NCI-H2196 treated with DMSO at 0.1 percent for 48 hours (cell line): ENCODE data around the gene KRT16.
A peak's percentile ranks its signal among the peaks of the same experiment; 100 is the strongest.
"Not testable (repeated sequence)": the region's sequence is repeated elsewhere in the genome, so short reads cannot be mapped to it uniquely, and the experiment has no call there.

Experiments
- DNase-seq: peaks from one replicate; lab custom pipeline; 2025; ENCODE audit not compliant: unreplicated experiment; lab: John Stamatoyannopoulos, UW

Gene KRT16

DNA sequence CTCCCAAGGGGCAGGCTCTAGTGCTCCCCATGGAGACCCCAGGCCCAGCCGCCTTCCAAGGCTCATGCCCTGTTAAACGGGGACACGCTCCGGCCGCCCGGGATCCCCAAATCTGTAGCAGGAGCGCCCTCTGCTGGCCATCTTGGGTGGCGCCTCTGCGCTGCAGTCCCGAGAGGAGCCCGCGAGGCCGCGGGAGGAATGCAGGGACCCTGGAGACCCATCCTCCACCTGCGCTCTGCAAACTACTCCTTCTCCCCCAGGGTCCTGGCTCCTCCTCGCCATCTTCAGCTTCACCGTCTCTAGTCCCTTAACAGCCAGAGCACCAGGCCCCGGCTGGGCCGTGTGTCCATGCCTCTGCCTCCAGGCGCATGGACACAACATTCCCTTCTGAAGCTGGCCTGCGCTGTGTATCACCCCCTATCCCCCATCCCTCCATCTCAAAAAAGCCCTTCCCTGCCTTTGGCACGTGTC is 35.4 kb upstream of the KRT16 start:
- peak; percentile 4 for DNase-seq

GRCh38 chr17:41647038-41647813 is 34.7 kb upstream of the KRT16 start:
- DNase-seq: no peak

DNA sequence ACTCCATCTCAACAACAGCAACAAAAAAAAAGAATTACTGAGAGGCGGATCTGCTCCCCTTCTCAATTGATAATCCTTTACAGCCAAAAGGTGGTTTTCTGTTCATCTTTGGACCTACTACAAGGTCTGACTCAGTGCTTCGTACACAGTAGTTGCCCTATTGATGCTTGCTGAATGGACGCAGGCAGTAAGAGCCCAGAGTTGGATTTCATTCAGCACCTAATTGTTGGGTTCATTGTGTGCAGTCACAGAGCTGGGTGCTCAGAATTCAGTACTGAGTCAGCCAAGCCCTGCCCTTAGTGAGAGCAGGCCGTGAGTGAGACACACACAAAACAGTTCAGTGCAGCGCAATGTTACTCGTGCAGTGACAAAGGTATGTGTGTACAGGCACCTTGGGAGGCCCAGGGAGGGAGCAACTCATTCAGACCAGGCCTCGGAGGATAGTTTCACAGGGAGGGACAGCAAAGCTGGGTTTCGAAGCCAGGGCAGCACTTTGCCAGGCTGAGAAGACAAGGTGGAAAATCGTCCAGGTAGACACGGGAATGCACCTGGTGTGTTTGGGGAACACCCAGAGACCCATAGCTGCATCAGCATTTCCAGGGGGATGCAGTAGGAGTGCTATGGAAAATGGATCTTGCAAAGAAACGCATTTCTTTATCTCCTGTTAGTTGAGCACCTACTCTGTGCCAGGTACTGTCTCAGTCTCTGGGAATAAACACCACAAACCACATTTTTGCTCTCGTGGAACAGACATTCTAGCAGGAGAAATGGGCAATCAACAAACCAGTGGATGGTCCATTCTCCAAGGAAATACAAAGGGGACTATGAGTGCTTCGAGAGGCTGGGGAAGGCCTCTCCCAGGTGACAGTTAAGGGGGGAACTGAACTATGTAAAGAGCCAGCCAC is 29.9 kb upstream of the KRT16 start:
- DNase-seq: no peak

DNA sequence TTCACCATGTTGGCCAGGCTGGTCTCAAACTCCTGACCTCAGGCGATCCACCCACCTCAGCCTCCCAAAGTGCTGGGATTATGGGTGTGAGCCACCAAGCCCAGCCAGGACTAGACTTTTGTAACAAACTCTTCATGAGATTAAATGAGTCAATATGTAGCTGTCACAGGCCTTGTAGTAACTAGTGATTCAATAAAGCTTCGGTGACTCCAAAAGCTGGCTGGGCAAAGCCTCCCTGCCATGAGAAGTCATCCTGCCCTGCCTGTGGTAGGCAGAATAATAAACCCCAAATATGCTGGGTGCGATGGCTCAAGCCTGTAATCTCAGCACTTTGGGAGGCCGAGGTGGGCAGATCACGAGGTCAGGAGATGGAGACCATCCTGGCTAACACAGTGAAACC is 28.0 kb upstream of the KRT16 start:
- not testable (repeated sequence) for DNase-seq

GRCh38 chr17:41639492-41640473 is 27.2 kb upstream of the KRT16 start:
- no peak for DNase-seq

DNA sequence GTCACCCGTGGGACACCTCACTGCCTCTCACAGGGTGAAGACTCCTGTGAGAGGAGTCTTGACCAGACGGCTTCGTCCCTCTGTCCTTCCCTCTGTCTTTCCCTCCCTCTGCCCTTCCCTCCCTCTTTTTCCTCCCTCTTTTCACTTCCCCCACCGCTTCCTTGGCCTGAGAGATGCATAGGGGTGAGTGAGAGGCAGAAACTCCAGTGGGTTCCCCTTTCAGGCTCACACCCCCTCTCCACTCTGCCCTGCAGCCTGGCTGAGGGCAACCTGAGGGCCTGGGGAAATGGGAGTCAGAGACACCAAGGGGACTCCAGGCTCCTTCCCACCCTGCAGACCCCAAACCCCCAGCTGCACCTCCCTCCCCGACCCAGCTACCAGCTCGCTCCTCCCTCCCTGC is 26.4 kb upstream of the KRT16 start:
- no peak for DNase-seq

DNA sequence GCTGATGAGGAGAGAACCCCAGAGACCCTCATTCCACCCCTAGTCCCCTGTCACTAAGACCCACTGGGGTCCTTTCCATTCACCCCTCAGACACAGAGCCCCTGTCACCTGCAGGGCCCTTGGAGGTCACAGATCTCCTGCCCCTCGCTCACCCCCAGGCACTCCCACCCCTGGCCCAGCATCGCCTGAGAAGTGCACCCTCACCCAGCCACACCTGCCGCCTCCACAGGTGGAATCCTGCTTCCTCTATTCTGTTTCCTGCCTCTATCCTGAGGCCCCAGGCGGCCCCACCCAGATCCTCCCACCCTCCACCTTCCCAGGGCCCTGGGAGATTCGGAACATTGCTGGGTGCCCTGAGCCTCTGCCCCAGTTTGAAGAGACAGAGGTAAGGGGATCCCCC is 25.6 kb upstream of the KRT16 start:
- DNase-seq: no peak

- DNase-seq: no peak
Observed at GRCh38 chr17:41636652-41637051, 24.1 kb upstream of the KRT16 start.

DNA sequence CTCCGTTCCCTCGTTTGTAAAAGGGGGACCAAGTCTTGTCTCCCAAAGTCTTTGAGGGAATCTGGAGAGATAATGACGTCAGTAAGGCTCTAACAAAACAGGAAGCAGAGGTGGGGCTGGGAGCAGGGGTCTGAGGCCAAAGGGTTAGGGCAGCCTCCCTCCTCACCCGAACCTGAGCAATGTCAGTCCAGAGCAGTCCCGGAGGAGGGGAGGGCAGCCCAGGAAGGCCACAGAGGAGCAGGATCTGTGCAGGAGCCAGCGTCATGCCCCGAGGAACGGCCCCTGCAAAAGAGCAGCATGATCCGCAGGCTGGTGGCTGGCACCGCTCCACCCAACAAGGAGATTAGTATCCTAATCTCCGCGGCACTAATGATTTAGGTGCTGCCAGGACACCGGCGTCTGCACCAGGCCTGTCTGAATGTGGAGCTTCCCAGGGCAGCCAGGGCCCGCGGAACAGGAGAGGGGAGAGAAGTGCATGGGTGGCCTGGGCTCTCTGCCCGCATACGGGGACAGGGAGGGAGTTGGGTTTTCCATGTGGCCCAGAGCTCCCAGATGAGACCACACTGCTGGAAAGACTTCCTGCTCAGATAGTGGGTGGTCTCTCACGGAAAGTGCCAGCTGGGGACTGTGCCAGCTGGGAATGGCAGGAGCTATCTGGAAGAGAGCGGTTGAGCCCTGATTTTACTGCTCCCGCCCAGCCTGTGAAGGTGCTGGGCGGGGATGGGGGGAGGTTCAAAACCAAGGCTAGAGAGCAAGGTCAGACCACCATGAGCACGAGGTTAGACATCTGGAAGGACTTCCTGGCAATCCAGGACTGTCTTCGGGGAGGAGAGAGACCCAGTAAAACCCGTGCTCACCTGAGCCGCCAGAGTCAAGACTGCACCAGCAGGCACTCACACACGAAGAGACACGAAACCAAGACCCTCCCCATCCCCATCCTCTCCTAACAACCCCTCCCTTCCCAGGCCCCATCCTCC is 22.8 kb upstream of the KRT16 start:
- no peak for DNase-seq

DNA sequence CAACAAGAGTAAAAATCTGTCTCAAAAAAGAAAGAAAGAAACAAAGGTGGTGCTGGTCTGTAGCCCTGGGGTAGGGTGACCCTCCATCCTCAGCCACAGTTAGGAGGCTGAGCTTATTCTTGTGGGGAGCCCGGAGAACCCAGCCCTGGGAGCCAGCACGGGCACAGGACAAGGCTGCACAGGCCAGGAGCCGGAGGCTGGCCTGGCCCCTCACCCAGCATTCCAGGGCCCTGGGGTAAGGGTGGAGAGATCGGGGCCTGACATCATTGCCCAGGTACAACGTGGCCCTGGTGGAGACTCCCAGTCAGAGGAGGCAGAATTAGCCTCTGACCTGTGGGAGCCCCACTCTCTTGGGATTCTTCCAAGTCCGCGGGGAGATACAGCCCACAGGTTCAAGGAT is 22.1 kb upstream of the KRT16 start:
- DNase-seq: no peak

DNA sequence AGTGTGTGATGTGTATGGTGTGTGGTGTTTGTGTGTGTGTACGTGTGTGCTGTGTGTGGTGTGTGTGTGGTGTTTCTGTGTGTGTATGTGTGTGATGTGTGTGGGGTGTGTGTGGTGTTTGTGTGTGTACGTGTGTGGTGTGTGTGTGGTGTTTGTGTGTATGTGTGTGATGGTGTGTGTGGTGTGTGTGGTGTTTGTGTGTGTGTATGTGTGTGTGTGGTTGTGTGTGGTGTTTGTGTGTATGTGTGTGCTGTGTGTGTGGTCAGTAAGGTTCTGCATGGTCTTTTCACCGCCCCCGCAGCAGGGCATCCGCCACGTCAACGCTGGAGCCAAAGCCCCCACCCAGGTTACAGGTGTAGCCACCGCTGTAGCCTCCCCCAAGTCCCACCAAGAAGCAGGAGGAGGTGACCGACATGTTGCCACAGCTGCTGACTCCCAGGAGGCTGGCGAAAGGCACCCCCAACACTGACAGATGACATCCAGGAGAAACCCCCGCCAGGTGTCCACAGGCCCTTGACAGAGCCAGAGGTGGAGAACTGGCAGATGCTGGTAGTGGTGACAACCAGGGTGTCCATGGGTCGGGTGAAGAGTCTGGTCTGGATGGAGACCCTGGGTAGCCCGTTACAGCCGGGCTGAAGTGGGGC is 21.1 kb upstream of the KRT16 start:
- no peak for DNase-seq

GRCh38 chr17:41632482-41633105 is 20.0 kb upstream of the KRT16 start:
- DNase-seq: no peak

- no peak for DNase-seq
Observed at GRCh38 chr17:41631898-41632285, 19.3 kb upstream of the KRT16 start.

- DNase-seq: no peak
Observed at GRCh38 chr17:41631025-41631897, 18.7 kb upstream of the KRT16 start.

DNA sequence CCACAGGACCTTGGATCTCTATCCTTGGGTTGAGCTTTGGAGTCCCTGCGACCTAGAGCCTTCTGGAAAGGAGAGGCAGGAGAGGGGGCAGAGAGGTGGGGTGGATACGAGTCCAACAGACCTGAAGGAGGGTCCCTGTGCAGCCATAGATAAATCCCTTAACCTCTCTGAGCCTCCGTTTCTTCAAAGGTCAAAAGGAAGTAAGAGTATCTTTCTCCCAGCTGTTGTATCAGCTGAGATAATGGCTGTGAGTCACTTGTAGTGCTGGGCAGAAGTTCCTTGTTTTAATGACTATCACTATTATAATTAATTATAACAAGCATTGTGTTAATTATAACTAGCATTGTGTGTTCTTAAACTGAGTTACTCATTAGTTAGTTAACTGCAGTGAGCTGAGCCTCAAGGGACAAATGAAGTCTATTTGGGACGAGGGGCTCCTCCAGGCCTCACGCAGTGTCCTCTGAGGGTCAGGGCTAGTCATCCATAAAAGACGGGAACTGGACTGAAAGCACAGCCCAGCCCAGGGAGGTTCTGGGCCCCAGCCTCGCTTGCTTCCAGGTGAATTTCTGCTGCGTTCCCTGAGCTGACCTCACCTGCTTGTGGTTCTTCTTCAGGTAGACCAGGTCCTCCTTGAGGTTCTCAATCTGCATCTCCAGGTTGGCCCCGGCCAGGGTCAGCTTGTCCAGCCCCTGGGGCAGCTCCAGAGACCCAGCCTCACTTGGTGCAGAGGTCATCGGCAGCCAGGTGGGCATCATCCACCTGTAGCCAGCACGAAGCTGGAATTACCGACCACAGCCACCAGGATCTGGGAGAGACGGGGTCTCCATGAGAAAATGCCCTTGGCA is 17.5 kb upstream of the KRT16 start:
- DNase-seq: no peak

- no peak for DNase-seq
Observed at GRCh38 chr17:41629316-41629715, 16.7 kb upstream of the KRT16 start.
